SH-SY5Y (cell line): ENCODE data around the gene WIPF1.

ENCODE experiments used
- GATA2 ChIP-seq: IDR thresholded peaks from 2 replicates; pipeline ENCODE4 v1.6.1; 2011; ENCODE audit warnings: mild to moderate bottlenecking, low read depth, low read length
- GATA3 ChIP-seq: IDR thresholded peaks from 2 replicates; pipeline ENCODE4 v1.6.1; 2011; ENCODE audit warnings: low read depth, mild to moderate bottlenecking, low read length, moderate library complexity

The WIPF1 gene

GRCh38 chr2:174580951-174581350, 16.7 kb downstream of the WIPF1 start:
- no peak for TF ChIP-seq GATA3
- TF ChIP-seq GATA2, result no peak

GRCh38 chr2:174577967-174578589, 19.5 kb downstream of the WIPF1 start:
- TF ChIP-seq GATA3 (no peak), GATA2 (no peak)

GRCh38 chr2:174575124-174575776, 22.4 kb downstream of the WIPF1 start:
- TF ChIP-seq GATA3 (no peak), GATA2 (no peak)

- TF ChIP-seq GATA3, result no peak
- TF ChIP-seq GATA2, result no peak
These were observed 22.9 kb downstream of the WIPF1 start for GRCh38 chr2:174574657-174575056.

GRCh38 chr2:174573621-174574081, 24.0 kb downstream of the WIPF1 start:
- TF ChIP-seq GATA3, result no peak
- no peak for TF ChIP-seq GATA2

- TF ChIP-seq GATA3 (no peak), GATA2 (no peak)
These were observed 25.0 kb downstream of the WIPF1 start for GRCh38 chr2:174572556-174572955.

- TF ChIP-seq GATA3, result no peak
- no peak for TF ChIP-seq GATA2
These were observed 25.8 kb downstream of the WIPF1 start for GRCh38 chr2:174571669-174572323.

GRCh38 chr2:174570318-174570958, 27.2 kb downstream of the WIPF1 start:
- TF ChIP-seq GATA3, result no peak
- no peak for TF ChIP-seq GATA2

- no peak for TF ChIP-seq GATA2
- no peak for TF ChIP-seq GATA3
These were observed 27.9 kb downstream of the WIPF1 start for GRCh38 chr2:174569678-174570077.

GRCh38 chr2:174568425-174568824, 29.2 kb downstream of the WIPF1 start:
- TF ChIP-seq GATA2, result no peak
- TF ChIP-seq GATA3, result no peak

- no peak for TF ChIP-seq GATA2
- no peak for TF ChIP-seq GATA3
These were observed 30.7 kb downstream of the WIPF1 start for GRCh38 chr2:174566871-174567270.

- TF ChIP-seq GATA2 (no peak), GATA3 (no peak)
These were observed 33.9 kb downstream of the WIPF1 start for GRCh38 chr2:174563530-174564282.

GRCh38 chr2:174561972-174562370, 35.6 kb downstream of the WIPF1 start:
- TF ChIP-seq GATA3, result no peak
- no peak for TF ChIP-seq GATA2
